Astrocyte of the hippocampus (primary cell): ENCODE results near the gene PBOV1.
"Not testable (repeated sequence)": the region's sequence is repeated elsewhere in the genome, so short reads cannot be mapped to it uniquely, and the experiment has no call there.

Experiments used
- DNase-seq: peaks from one replicate; pipeline ENCODE4 v3.0.0; 2011; ENCODE audit warnings: low read depth, low spot score

The PBOV1 gene

GRCh38 chr6:138238368-138238767, 20.1 kb upstream of the PBOV1 start:
- no peak for DNase-seq

DNA sequence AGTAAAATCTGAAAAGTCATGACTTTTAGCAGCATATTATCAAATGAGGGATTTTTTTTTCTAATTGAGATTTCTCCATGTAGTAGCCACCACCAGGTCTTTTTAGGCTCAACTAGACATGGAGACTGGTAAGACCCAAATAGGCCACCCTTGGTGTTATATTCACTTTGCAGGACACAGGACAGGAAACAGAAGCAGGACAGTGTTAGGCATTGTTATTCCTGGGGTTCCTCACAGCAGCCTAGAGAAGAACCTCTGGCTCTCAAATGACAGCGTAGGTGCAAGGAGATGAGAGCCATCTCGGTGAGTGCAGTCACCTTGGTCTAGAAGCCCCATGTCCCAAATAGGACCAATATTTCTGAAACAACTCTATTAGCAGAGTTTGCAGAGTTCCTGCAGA, 19.2 kb upstream of the PBOV1 start:
- DNase-seq, result no peak

DNA sequence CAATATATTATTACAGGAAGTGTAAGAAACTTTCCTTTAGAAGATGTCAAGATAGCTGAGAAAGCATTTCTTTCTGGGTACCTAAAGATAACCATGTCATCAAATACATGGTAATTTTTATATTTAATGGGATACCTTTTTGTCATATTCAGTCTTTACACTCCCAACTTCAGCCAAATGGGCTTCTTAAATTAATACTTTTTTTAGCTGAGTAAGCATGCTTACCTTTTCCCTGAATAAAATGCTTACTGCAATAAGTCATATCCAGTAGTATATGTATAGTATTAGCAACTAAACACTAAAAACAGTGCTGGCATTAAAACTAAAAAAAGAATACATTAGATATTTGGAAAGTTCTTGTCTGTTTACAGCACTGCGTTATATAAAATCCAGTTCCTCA, 17.4 kb upstream of the PBOV1 start:
- DNase-seq, result no peak

- no peak for DNase-seq
Measured at GRCh38 chr6:138235205-138235604, 16.9 kb upstream of the PBOV1 start.

GRCh38 chr6:138234363-138234762, 16.1 kb upstream of the PBOV1 start:
- peak; percentile 10 for DNase-seq

GRCh38 chr6:138231381-138231886, 13.1 kb upstream of the PBOV1 start:
- no peak for DNase-seq

DNA sequence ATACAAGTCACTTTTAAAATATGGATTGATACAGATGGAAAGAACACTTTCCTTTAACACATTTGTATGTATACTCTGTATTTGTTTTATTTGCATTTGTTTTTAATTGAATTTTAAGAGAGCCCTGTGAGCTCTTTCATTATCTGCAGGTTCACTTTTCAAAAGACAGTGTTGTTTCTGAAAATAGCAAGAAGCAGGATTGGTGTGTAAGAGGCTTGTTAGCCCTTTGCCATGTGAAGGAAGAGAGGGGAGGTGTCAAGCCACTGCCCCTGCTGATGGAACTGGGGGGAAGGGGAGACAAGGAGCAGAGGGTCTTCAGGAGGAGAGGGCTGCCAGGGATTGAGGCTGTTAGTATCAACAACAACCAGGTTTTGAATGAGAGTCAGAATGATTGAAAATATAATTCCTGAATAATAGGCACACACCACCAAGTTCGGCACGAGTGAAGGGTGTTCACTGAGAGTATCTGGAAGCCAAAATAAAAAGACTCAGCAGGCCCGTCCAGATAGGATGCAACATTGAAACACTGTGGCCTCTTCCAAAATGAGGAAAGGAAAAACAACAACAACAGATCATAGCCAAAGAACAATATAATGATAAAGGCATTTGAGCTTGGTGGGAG, 12.6 kb upstream of the PBOV1 start:
- no peak for DNase-seq

DNA sequence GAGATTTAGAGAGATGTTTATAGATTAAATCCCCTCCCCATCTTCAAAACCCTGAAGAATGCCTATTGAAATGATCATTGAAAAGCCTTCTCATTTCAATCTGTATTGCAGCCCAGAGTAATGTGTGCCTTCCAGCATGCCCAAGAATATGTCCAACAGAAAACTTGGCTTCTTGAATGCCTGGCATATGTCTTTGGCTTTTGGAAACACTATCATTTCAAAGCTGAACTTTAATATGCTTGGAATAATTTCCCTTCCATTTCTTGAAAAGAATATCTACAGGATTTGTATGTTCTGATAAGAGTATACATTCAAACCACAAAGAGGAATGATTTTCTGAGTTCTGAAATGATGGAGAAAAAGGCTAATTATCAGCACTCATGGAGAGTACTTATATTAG, 11.9 kb upstream of the PBOV1 start:
- DNase-seq, result no peak

DNA sequence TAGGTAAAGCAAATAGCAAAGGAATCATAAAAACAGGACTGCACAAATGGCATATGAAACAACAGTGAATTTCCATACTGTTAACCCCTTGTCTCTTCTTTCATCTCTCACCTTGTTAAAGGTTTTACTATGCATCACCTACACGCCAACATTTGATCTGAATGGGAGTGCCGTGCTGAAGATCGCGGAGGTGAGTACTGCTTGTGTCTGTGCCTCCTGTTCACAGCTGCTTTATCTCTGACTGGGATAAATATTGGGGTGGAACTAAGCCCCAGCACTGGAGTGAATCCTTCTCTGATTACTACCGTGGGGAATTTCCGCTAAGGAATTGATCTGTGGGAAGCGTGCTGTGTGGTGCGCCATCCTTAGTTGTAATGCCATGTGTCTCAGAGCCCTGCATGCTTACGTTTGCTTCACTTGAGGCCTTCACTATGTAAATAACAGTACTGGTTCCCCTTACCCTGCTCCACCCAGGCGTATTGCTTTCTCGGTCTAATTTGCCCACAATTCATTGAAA, 11.4 kb upstream of the PBOV1 start:
- DNase-seq, result no peak

DNA sequence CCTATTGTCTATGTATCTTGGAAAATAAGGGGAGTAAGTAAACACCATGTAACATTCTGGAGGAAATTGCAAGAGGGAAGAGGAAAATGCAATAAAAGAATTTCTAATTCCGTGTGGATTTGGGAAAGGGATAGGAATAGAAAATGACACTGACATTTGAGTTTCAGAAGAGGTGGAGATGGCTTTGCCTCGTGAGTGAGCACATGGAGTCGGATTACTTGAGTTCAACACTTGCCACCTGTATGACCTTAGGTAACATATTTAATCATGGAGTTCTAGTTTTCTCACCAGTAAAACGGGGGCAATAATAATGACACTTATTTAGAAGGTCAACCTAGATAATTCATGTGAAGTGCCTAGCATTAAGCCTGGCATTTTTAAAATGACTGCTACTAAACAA, 10.8 kb upstream of the PBOV1 start:
- DNase-seq, result no peak

DNA sequence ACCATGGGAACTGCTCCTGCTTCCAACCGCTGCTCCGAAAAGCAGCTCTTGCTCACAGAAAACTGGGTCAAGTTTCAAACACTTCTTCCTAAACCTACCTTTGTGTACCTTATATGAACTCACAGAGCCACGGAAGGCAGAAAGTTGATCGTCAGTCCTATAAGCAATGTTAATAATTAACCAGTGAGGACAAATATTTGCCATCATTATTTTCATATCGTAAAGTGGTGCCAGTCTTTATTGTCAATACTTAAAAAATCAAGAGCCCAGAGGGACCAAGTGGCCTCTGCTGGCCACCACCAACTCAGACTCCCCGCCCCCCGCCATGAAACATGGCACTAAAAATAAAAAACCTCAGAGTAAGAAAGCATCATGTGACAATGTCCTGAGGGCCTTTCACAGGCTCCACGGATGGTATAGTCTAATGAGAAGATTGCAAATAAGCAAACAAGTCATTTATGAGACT, 9.1 kb upstream of the PBOV1 start:
- no peak for DNase-seq

GRCh38 chr6:138226700-138227315, 8.5 kb upstream of the PBOV1 start:
- DNase-seq, result no peak

- no peak for DNase-seq
Measured at GRCh38 chr6:138225953-138226352, 7.7 kb upstream of the PBOV1 start.

DNA sequence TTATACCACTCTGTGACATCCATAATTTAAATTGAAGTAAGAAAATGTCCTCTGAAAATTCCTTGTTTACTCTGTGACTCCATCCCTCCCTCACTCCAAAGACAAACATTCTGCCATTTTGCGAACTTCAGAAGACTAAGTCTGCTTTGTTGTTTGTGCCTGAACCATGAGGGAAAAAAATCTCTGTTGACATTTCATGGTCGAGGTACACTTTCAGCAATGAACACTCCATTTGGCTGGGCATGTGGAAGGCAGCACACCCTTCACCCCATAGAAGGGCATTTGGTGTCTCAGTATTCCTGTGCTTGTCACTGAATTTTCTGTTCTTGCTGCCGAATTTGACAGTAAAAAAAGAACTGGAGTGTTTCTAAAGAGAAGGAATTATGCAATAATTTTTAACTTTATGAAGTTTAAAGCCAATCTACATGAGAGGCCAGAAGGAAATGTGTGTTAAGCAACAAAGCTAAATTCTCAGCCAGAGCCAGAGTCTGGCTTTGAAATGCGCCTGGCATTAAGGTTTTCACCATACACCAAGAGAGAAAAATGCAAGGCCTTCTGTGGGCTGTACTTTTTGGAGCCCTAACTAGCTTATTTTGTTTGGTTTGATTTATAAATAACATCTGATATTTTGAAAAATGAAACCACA, 4.7 kb upstream of the PBOV1 start:
- no peak for DNase-seq

DNA sequence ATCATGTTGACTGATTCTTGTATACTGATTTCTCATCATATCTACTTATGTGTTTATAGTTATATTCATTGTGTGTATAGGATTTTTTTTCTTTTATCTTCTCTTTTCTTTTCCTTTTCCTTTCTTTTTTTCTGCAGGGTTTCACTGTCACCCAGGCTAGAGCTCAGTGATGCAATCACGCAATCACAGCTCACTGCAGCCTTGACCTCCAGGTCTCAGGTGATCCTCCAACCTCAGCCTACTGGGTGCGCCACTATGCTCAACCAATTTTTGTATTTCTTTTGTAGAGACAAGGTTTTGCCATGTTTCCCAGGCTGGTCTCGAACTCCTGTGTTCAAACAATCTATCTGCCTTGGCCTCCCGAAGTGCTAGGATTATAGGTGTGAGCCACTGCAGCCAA, 1.6 kb upstream of the PBOV1 start:
- DNase-seq, result no peak

- DNase-seq, result no peak
Measured at GRCh38 chr6:138219398-138219797, 1.1 kb upstream of the PBOV1 start.

- no peak for DNase-seq
Measured at GRCh38 chr6:138215093-138215782, 3.1 kb downstream of the PBOV1 start.

- DNase-seq, result not testable (repeated sequence)
Measured at GRCh38 chr6:138212530-138212929, 5.8 kb downstream of the PBOV1 start.

DNA sequence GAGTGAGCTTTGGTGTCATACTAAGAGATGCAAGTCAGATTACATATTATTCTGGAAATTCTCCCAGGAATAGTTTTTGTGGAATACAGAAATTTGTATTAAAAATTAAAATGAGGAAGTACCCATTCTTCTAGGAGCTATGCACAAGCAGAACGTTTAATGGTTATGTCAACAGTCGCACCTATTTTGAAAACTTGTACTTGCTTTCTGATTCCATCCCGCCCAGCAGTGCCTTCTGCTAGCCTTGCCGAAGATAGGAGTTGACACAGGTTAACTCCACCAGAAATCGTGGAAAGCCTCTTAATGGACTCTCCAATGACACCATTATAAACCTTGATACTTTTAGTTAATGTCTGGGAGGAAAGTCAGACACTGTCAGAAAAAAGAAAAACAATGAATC, 6.7 kb downstream of the PBOV1 start:
- no peak for DNase-seq

DNA sequence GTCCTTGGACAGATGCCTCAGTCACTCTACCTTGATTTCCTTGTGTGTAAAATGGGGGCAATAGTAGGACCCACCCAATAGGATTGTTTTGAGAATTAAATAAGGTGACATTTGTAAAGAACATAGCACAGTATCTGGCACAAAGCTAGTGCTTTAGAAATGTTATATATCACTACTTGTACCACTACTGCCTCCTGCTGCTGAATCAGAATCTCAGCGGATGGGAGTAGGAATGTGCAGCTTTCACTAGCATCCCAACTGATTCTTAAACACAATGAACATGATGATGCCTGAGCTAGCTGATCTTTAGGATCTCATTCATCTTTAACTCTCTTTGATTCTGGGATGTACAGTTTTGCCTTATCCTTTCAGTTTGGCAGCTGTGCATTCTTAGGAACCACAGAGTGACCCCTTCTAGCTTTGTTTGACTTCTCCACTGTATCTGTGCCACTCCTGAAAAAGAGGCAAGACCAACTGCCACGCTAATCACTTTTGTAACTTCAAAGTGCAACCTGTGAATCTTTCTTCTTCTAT, 7.2 kb downstream of the PBOV1 start:
- DNase-seq, result no peak

- peak; percentile 35 for DNase-seq
Measured at GRCh38 chr6:138206862-138207261, 11.4 kb downstream of the PBOV1 start.
